Lower lobe of right lung (tissue), 2 donors: Measurements from ENCODE around the gene AFTPH. TPM values are rescaled to one million over a fixed set of nuclear protein-coding genes. Genes with fewer than 3 reads are reported as not detected.

Experiments
- ATAC-seq, 2 donors: fragments of 200-7000 bp; cut with Tn5 transposase; one replicate each; pipeline ENCODE4 v1.9.1; 2020 to 2022; ENCODE audit warnings: mild to moderate bottlenecking in 2 of 2, moderate library complexity in 2 of 2
- DNase-seq: peaks from one replicate; pipeline ENCODE4 v3.0.0-alpha.2; 2020
- H3K27ac ChIP-seq: fragments of 200-600 bp; one replicate; pipeline ENCODE4 v1.8.0; 2022
- H3K27me3 ChIP-seq: fragments of 200-600 bp; one replicate; pipeline ENCODE4 v1.8.0; 2022; ENCODE audit warnings: low read depth
- H3K36me3 ChIP-seq: fragments of 200-600 bp; one replicate; pipeline ENCODE4 v1.8.0; 2022; ENCODE audit warnings: mild to moderate bottlenecking
- H3K4me1 ChIP-seq: fragments of 200-600 bp; one replicate; pipeline ENCODE4 v1.8.0; 2022
- H3K4me3 ChIP-seq: fragments of 200-600 bp; one replicate; pipeline ENCODE4 v1.8.0; 2022; ENCODE audit warnings: mild to moderate bottlenecking
- H3K9me3 ChIP-seq: fragments of 200-600 bp; one replicate; pipeline ENCODE4 v1.8.0; 2022
- CTCF ChIP-seq: fragments of 200-600 bp; IDR thresholded peaks from one replicate; pipeline ENCODE4 v1.8.0; 2022; ENCODE audit warnings: antibody characterized with exemption, mild to moderate bottlenecking
- intact Hi-C: fragments of 100-400 bp; cut with DNase I; formaldehyde crosslinking; loops from one replicate; pipeline ENCODE4 v1.11.0; 2022
- total RNA-seq: library from RNA; stranded (reverse); fragmentation: NEBNext Ultra II Directional; extraction: Animal tissue kit (Norgen Biotek cat#: 25700); gene quantifications from one replicate; pipeline ENCODE4 v1.2.1, GENCODE V29; 2021
- donor health status: DM: no; HTN: yes; CAD: no; lungs with severe emphysema.

Gene AFTPH
- total RNA-seq, 1 donor from 2014 or later = 42.6 TPM

- DNase-seq = no peak
- peaks cover 31% of the 10 kb centered on the region for H3K4me1 ChIP-seq
- no peaks in the 10 kb centered on the region for H3K9me3 ChIP-seq
- no peaks in the 10 kb centered on the region for H3K27me3 ChIP-seq
- H3K4me3 ChIP-seq = no peak overlapping the region
- no peaks in the 10 kb centered on the region for H3K36me3 ChIP-seq
- intact Hi-C loops = no loop called here
- no peak overlapping the region for H3K27ac ChIP-seq
- TF ChIP-seq CTCF = no peak
- ATAC-seq = no peak
These were observed 18.2 kb downstream of the AFTPH start for GRCh38 chr2:64542071-64543007.

- Histone ChIP-seq H3K27ac (no peak overlapping the region), H3K27me3 (no peaks in the 10 kb centered on the region), H3K4me1 (peaks cover 31% of the 10 kb centered on the region), H3K9me3 (no peaks in the 10 kb centered on the region), H3K4me3 (no peak overlapping the region), H3K36me3 (no peaks in the 10 kb centered on the region)
- DNase-seq (no peak), ATAC-seq (no peak)
- TF ChIP-seq CTCF = no peak
- intact Hi-C loops = no loop called here
These were observed 19.0 kb downstream of the AFTPH start for GRCh38 chr2:64543008-64543697.

- intact Hi-C loops = no loop called here
- Histone ChIP-seq H3K4me3 (no peak overlapping the region), H3K4me1 (peaks cover 11% of the 10 kb centered on the region), H3K9me3 (no peaks in the 10 kb centered on the region), H3K36me3 (peaks cover 20% of the 10 kb centered on the region), H3K27ac (no peak overlapping the region), H3K27me3 (no peaks in the 10 kb centered on the region)
- ATAC-seq = no peak
- TF ChIP-seq CTCF = no peak
- no peak for DNase-seq
These were observed 24.6 kb downstream of the AFTPH start for GRCh38 chr2:64548761-64549160.

GRCh38 chr2:64550042-64550441 lies 25.9 kb downstream of the AFTPH start:
- ATAC-seq (no peak), DNase-seq (no peak)
- H3K27ac ChIP-seq = no peak overlapping the region
- no peaks in the 10 kb centered on the region for H3K27me3 ChIP-seq
- TF ChIP-seq CTCF = no peak
- no peak overlapping the region for H3K4me3 ChIP-seq
- intact Hi-C loops = no loop called here
- H3K4me1 ChIP-seq = no peaks in the 10 kb centered on the region
- H3K36me3 ChIP-seq = peaks cover 20% of the 10 kb centered on the region
- H3K9me3 ChIP-seq = no peaks in the 10 kb centered on the region

GRCh38 chr2:64551851-64552250 lies 27.7 kb downstream of the AFTPH start:
- ATAC-seq (no peak), DNase-seq (no peak)
- H3K27me3 ChIP-seq = no peaks in the 10 kb centered on the region
- no peaks in the 10 kb centered on the region for H3K9me3 ChIP-seq
- no peak overlapping the region for H3K4me3 ChIP-seq
- no peak for TF ChIP-seq CTCF
- peaks cover 20% of the 10 kb centered on the region for H3K36me3 ChIP-seq
- intact Hi-C loops = no loop called here
- H3K27ac ChIP-seq = no peak overlapping the region
- H3K4me1 ChIP-seq = no peaks in the 10 kb centered on the region
